Measurements from ENCODE around the gene ABHD3.
"Not testable (repeated sequence)": the region's sequence is repeated elsewhere in the genome, so short reads cannot be mapped to it uniquely, and the experiment has no call there.

The ABHD3 gene

GRCh38 chr18:21652073-21652472 lies 52.5 kb downstream of the ABHD3 start:
- DNase-seq (ENCODE audit: low read depth in 2 of 2, low spot score in 1 of 2), result no peak

- no peak for DNase-seq (ENCODE audit: low read depth in 2 of 2, low spot score in 1 of 2)
These were observed 54.3 kb downstream of the ABHD3 start for GRCh38 chr18:21650311-21650710.

GRCh38 chr18:21640375-21640774 lies 64.2 kb downstream of the ABHD3 start:
- not testable (repeated sequence) for DNase-seq (ENCODE audit: low read depth in 2 of 2, low spot score in 1 of 2)

- no peak for DNase-seq (ENCODE audit: low read depth in 2 of 2, low spot score in 1 of 2)
These were observed 65.8 kb downstream of the ABHD3 start for GRCh38 chr18:21638822-21639221.

- DNase-seq (ENCODE audit: low read depth in 2 of 2, low spot score in 1 of 2), result no peak
These were observed 67.8 kb downstream of the ABHD3 start for GRCh38 chr18:21636769-21637168.

- no peak for DNase-seq (ENCODE audit: low read depth in 2 of 2, low spot score in 1 of 2)
These were observed 69.9 kb downstream of the ABHD3 start for GRCh38 chr18:21634588-21635199.

GRCh38 chr18:21632393-21632792 lies 72.2 kb downstream of the ABHD3 start:
- DNase-seq (ENCODE audit: low read depth in 2 of 2, low spot score in 1 of 2), result no peak

GRCh38 chr18:21629089-21629832 lies 75.3 kb downstream of the ABHD3 start:
- no peak for DNase-seq (ENCODE audit: low read depth in 2 of 2, low spot score in 1 of 2)

- DNase-seq (ENCODE audit: low read depth in 2 of 2, low spot score in 1 of 2), result not testable (repeated sequence)
These were observed 82.9 kb downstream of the ABHD3 start for GRCh38 chr18:21621640-21622039.

- peak; percentile 71 to 74 for DNase-seq (ENCODE audit: low read depth in 2 of 2, low spot score in 1 of 2)
These were observed 92.2 kb downstream of the ABHD3 start, which contains the start of gene SNRPD1 for GRCh38 chr18:21612125-21613039. SNRPD1 (plus strand) TSS chr18:21612314; CDS start chr18:21612430, 116 bp downstream.

- DNase-seq (ENCODE audit: low read depth in 2 of 2, low spot score in 1 of 2), result not testable (repeated sequence)
These were observed 93.0 kb downstream of the ABHD3 start for GRCh38 chr18:21611401-21612124.

GRCh38 chr18:21605213-21605612 lies 99.4 kb downstream of the ABHD3 start:
- DNase-seq (ENCODE audit: low read depth in 2 of 2, low spot score in 1 of 2), result no peak

GRCh38 chr18:21604671-21605070 lies 99.9 kb downstream of the ABHD3 start:
- no peak for DNase-seq (ENCODE audit: low read depth in 2 of 2, low spot score in 1 of 2)

GRCh38 chr18:21602299-21602587 lies 102.3 kb downstream of the ABHD3 start:
- DNase-seq (ENCODE audit: low read depth in 2 of 2, low spot score in 1 of 2), result no peak

Measured in stimulated activated CD8-positive, alpha-beta memory T cell treated with anti-CD3 and anti-CD28 coated beads, Interleukin-4, amount 100 ng/mL, for 4 hours (primary cell).